HepG2 (cell line): Measurements from ENCODE around the gene IGFALS. TPM values are rescaled to one million over a fixed set of nuclear protein-coding genes. Genes with fewer than 3 reads are reported as not detected.

ENCODE experiments used
- ARID2 ChIP-seq: sonication (generic); formaldehyde crosslinking; IDR thresholded peaks from 2 replicates; pipeline ENCODE4 v1.8.1; 2022; ENCODE audit warnings: mild to moderate bottlenecking, missing genetic modification reagents, borderline replicate concordance
- GATAD1 ChIP-seq: IDR thresholded peaks from 2 replicates; pipeline ENCODE4 v1.6.1; 2016; ENCODE audit warnings: missing genetic modification reagents, missing compliant biosample characterization
- HMGA1 ChIP-seq: sonication (generic); formaldehyde crosslinking; conservative IDR thresholded peaks from 2 replicates; pipeline ENCODE4 v1.4.0; 2020; ENCODE audit warnings: missing genetic modification reagents
- MATR3 ChIP-seq: sonication (generic); formaldehyde crosslinking; IDR thresholded peaks from 2 replicates; pipeline ENCODE4 v1.4.0; 2020; ENCODE audit warnings: missing genetic modification reagents
- MEIS2 ChIP-seq: sonication (generic); formaldehyde crosslinking; IDR thresholded peaks from 2 replicates; pipeline ENCODE4 v1.9.0; 2021; ENCODE audit warnings: mild to moderate bottlenecking, missing genetic modification reagents
- MTA1 ChIP-seq: sonication (generic); formaldehyde crosslinking; IDR thresholded peaks from 2 replicates; pipeline ENCODE4 v1.4.0; 2020; ENCODE audit warnings: missing genetic modification reagents, mild to moderate bottlenecking, borderline replicate concordance
- RFX3 ChIP-seq: IDR thresholded peaks from 2 replicates; pipeline ENCODE4 v1.6.1; 2016; ENCODE audit warnings: missing biosample characterization, missing genetic modification reagents
- RFXAP ChIP-seq: sonication (generic); formaldehyde crosslinking; IDR thresholded peaks from 2 replicates; pipeline ENCODE4 v1.4.0; 2020; ENCODE audit warnings: missing genetic modification reagents, borderline replicate concordance
- SAP130 ChIP-seq: IDR thresholded peaks from 2 replicates; pipeline ENCODE4 v1.6.1; 2016; ENCODE audit warnings: low read depth
- ZNF230 ChIP-seq: sonication (generic); formaldehyde crosslinking; IDR thresholded peaks from 2 replicates; pipeline ENCODE4 v1.4.0; 2020; ENCODE audit warnings: mild to moderate bottlenecking, missing genetic modification reagents
- ZNF577 ChIP-seq: sonication (generic); formaldehyde crosslinking; IDR thresholded peaks from 2 replicates; pipeline ENCODE4 v1.4.0; 2020; ENCODE audit warnings: mild to moderate bottlenecking, low read depth, missing genetic modification reagents, borderline replicate concordance
- ZNF766 ChIP-seq: sonication (generic); formaldehyde crosslinking; IDR thresholded peaks from 2 replicates; pipeline ENCODE4 v1.5.0; 2020; ENCODE audit warnings: missing genetic modification reagents, borderline replicate concordance
- polyA plus RNA-seq, 8 experiments: library from polyadenylated mRNA; depleted of rRNA in 3 of 8; stranded (reverse) in 7 of 8; unstranded in 1 of 8; fragments of >200 nt; fragmentation: Illumina TruSeq in 4 of 8; extraction: Trizol in 4 of 8; gene quantifications; 2 replicates each; pipeline versions ENCODE4 v1.2.1 to v1.2.3, GENCODE V29; 2011 to 2016; ENCODE audit warnings: low read depth in 4 of 8, missing spikeins in 1 of 8, mixed read lengths in 1 of 8; ENCODE audit not compliant: insufficient read depth in 1 of 8
- total RNA-seq, 5 experiments: library from RNA; depleted of rRNA; stranded (reverse); fragments of >200 nt; fragmentation: Illumina TruSeq; extraction: Trizol; gene quantifications; 2 replicates each; pipeline ENCODE4 v1.2.3, GENCODE V29; 2016; ENCODE audit warnings: low read depth in 1 of 5
- TF ChIP-seq, protein P1 (sequence below): sonication (generic); formaldehyde crosslinking; conservative IDR thresholded peaks from 2 replicates; pipeline ENCODE4 v1.4.0; 2020; ENCODE audit warnings: missing genetic modification reagents
- TF ChIP-seq, protein P2 (sequence below): sonication (generic); formaldehyde crosslinking; IDR thresholded peaks from 2 replicates; pipeline ENCODE4 v1.4.0; 2020; ENCODE audit warnings: missing genetic modification reagents, borderline replicate concordance
- TF ChIP-seq, protein P3 (sequence below): IDR thresholded peaks from 2 replicates; pipeline ENCODE4 v1.6.1; 2016; ENCODE audit warnings: control low read depth
- TF ChIP-seq, protein P4 (sequence below): sonication (generic); formaldehyde crosslinking; IDR thresholded peaks from 2 replicates; pipeline ENCODE4 v1.4.0; 2020; ENCODE audit warnings: mild to moderate bottlenecking, missing genetic modification reagents

The IGFALS gene
- total and polyA plus RNA-seq, 2 of the 13 experiments (the other 11 are each of a cell fraction or from before 2014, with no cell fraction given), result 0.34 to 2.4 TPM

DNA sequence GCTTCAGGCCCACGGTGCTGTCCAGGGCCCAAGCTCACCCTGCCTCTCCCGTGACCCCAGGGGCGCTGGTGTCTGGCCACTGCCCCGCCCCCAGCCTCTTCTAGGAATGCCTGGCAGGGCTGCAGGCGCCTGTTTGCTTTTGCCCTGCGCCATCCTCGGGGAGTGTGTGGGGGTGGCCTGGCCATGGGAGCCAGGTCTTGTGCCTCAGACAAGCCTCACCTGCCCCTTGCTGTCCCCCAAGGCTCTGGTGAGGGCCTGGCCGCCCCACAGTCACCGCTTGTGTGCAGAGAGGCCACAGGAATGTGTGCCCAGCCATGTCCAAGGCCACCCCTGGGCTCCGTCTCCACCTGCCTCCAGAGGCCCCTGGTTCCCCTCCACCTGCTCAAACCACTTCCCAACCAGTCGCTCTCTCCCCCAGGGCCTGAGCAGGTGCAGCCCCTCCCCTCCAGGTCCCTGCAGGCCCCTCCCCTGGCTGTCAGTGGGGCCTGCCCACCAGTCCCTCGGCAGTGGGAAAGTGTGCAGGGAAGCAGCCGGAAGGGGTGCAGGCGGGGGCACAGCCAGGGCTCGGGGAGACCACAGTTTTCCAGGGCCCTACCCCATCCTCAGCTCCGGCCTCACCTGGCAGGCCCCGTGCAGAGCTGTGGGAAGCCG, 841 bp upstream of the IGFALS start (continued):
- TF ChIP-seq, protein P1, sequence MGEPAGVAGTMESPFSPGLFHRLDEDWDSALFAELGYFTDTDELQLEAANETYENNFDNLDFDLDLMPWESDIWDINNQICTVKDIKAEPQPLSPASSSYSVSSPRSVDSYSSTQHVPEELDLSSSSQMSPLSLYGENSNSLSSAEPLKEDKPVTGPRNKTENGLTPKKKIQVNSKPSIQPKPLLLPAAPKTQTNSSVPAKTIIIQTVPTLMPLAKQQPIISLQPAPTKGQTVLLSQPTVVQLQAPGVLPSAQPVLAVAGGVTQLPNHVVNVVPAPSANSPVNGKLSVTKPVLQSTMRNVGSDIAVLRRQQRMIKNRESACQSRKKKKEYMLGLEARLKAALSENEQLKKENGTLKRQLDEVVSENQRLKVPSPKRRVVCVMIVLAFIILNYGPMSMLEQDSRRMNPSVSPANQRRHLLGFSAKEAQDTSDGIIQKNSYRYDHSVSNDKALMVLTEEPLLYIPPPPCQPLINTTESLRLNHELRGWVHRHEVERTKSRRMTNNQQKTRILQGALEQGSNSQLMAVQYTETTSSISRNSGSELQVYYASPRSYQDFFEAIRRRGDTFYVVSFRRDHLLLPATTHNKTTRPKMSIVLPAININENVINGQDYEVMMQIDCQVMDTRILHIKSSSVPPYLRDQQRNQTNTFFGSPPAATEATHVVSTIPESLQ (CRISPR knock-in tag), result no peak
- TF ChIP-seq ARID2 (CRISPR knock-in tag), result no peak
- no peak for TF ChIP-seq ZNF577 (CRISPR knock-in tag)
- TF ChIP-seq, protein P2, sequence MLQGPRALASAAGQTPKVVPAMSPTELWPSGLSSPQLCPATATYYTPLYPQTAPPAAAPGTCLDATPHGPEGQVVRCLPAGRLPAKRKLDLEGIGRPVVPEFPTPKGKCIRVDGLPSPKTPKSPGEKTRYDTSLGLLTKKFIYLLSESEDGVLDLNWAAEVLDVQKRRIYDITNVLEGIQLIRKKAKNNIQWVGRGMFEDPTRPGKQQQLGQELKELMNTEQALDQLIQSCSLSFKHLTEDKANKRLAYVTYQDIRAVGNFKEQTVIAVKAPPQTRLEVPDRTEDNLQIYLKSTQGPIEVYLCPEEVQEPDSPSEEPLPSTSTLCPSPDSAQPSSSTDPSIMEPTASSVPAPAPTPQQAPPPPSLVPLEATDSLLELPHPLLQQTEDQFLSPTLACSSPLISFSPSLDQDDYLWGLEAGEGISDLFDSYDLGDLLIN (CRISPR knock-in tag), result no peak
- TF ChIP-seq ZNF766 (CRISPR knock-in tag), result 0 out of 2 replicates have a peak, but pooled peaks have one; percentile 12
- TF ChIP-seq HMGA1, result no peak
- TF ChIP-seq MEIS2 (CRISPR knock-in tag), result no peak
- peak; percentile 62 for TF ChIP-seq SAP130 (CRISPR knock-in tag)
- TF ChIP-seq RFXAP, result no peak
- TF ChIP-seq, protein P3, sequence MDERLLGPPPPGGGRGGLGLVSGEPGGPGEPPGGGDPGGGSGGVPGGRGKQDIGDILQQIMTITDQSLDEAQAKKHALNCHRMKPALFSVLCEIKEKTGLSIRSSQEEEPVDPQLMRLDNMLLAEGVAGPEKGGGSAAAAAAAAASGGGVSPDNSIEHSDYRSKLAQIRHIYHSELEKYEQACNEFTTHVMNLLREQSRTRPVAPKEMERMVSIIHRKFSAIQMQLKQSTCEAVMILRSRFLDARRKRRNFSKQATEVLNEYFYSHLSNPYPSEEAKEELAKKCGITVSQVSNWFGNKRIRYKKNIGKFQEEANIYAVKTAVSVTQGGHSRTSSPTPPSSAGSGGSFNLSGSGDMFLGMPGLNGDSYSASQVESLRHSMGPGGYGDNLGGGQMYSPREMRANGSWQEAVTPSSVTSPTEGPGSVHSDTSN (CRISPR knock-in tag), result no peak
- TF ChIP-seq MTA1 (CRISPR knock-in tag), result peak; percentile 42; the same call in 1 of the 2 replicates
- no peak for TF ChIP-seq GATAD1 (CRISPR knock-in tag)
- no peak for TF ChIP-seq RFX3 (CRISPR knock-in tag)
- 0 out of 2 replicates have a peak, but pooled peaks have one; percentile 22 for TF ChIP-seq ZNF230 (CRISPR knock-in tag)
- TF ChIP-seq MATR3, result no peak
- TF ChIP-seq, protein P4, sequence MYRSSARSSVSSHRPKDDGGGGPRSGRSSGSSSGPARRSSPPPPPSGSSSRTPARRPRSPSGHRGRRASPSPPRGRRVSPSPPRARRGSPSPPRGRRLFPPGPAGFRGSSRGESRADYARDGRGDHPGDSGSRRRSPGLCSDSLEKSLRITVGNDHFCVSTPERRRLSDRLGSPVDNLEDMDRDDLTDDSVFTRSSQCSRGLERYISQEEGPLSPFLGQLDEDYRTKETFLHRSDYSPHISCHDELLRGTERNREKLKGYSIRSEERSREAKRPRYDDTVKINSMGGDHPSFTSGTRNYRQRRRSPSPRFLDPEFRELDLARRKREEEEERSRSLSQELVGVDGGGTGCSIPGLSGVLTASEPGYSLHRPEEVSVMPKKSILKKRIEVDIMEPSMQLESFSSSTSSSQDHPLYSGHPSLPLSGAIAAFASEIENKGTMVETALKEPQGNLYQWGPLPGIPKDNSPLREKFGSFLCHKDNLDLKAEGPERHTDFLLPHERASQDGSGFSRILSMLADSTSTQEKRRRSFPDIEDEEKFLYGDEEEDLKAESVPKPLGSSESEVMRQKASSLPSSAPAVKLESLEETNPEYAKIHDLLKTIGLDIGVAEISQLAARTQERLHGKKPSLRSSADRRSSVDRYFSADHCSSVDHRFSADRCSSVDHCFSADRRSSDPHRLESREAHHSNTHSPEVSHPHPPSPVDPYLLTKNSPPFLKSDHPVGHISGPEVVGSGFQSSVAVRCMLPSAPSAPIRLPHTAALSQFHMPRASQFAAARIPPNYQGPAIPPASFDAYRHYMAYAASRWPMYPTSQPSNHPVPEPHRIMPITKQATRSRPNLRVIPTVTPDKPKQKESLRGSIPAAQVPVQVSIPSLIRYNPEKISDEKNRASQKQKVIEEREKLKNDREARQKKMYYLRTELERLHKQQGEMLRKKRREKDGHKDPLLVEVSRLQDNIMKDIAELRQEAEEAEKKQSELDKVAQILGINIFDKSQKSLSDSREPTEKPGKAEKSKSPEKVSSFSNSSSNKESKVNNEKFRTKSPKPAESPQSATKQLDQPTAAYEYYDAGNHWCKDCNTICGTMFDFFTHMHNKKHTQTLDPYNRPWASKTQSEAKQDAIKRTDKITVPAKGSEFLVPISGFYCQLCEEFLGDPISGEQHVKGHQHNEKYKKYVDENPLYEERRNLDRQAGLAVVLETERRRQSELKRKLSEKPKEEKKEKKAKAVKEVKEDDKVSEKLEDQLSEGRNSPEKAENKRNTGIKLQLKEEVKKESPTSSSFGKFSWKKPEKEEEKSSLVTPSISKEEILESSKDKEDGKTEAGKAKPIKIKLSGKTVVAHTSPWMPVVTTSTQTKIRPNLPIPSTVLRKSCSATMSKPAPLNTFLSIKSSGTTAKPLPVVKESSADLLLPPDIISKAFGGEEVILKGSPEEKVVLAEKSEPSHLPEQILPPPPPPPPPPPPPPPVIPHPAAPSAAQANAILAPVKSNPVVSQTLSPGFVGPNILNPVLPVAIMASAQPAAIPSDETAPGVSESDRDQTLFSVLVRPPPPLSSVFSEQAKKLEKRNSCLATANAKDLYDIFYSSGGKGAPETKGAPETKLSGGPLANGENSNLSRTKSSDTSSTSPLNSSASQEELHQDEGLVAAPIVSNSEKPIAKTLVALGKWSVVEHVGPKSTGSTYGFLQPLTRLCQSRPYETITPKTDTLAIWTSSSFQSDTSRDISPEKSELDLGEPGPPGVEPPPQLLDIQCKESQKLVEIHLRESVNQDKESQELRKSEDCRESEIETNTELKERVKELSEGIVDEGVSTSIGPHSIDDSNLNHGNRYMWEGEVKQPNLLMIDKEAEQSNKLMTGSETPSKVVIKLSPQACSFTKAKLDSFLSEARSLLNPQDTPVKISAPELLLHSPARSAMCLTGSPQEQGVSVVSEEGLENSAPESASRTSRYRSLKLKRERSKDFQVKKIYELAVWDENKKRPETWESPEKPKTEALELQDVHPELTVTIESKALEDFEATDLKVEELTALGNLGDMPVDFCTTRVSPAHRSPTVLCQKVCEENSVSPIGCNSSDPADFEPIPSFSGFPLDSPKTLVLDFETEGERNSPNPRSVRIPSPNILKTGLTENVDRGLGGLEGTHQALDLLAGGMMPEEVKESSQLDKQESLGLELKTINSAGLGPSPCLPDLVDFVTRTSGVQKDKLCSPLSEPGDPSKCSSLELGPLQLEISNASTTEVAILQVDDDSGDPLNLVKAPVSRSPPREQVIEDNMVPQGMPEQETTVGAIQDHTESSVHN (CRISPR knock-in tag), result 0 out of 2 replicates have a peak, but pooled peaks have one; percentile 31
